H9 (cell line): ENCODE results near the gene NT5DC2. TPM values are rescaled to one million over a fixed set of nuclear protein-coding genes. Genes with fewer than 3 reads are reported as not detected.

Experiments used
- DNase-seq: peaks from one replicate; pipeline ENCODE4 v3.0.0-alpha.2; 2017
- H2AFZ ChIP-seq: one replicate; pipeline ENCODE4 v1.6.1; 2013; ENCODE audit warnings: mild to moderate bottlenecking, low read length, control low read depth, moderate library complexity
- H2AK5ac ChIP-seq: 2 replicates; pipeline ENCODE4 v1.6.1; 2013; ENCODE audit warnings: low read length, control low read depth, mixed read lengths; ENCODE audit not compliant: insufficient read length
- H2BK120ac ChIP-seq: one replicate; pipeline ENCODE4 v1.6.1; 2013; ENCODE audit warnings: low read depth, mild to moderate bottlenecking, low read length, control low read depth, inconsistent platforms; ENCODE audit not compliant: poor library complexity, severe bottlenecking
- H2BK12ac ChIP-seq: 2 replicates; pipeline ENCODE4 v1.6.1; 2013; ENCODE audit warnings: low read length, control low read depth, mixed read lengths, low read depth; ENCODE audit not compliant: insufficient read length
- H2BK15ac ChIP-seq: 2 replicates; pipeline ENCODE4 v1.6.1; 2013; ENCODE audit warnings: low read depth, low read length, control low read depth
- H2BK20ac ChIP-seq: one replicate; pipeline ENCODE4 v1.6.1; 2013; ENCODE audit warnings: low read depth, mild to moderate bottlenecking, low read length, control low read depth, inconsistent platforms; ENCODE audit not compliant: poor library complexity, severe bottlenecking
- H2BK5ac ChIP-seq: 2 replicates; pipeline ENCODE4 v1.6.1; 2013; ENCODE audit warnings: low read length, control low read depth, mixed read lengths; ENCODE audit not compliant: insufficient read length
- H3K14ac ChIP-seq: 2 replicates; pipeline ENCODE4 v1.6.1; 2013; ENCODE audit warnings: low read length, control low read depth; ENCODE audit not compliant: insufficient read depth
- H3K18ac ChIP-seq: 2 replicates; pipeline ENCODE4 v1.6.1; 2013; ENCODE audit warnings: low read depth, mild to moderate bottlenecking, mixed read lengths, low read length, control low read depth; ENCODE audit not compliant: insufficient read length
- H3K23ac ChIP-seq: 2 replicates; pipeline ENCODE4 v1.6.1; 2013; ENCODE audit warnings: low read length, control low read depth, mixed read lengths, low read depth; ENCODE audit not compliant: insufficient read length
- H3K23me2 ChIP-seq: 2 replicates; pipeline ENCODE4 v1.6.1; 2013; ENCODE audit warnings: low read depth, mild to moderate bottlenecking, mixed read lengths, low read length, control low read depth; ENCODE audit not compliant: insufficient read length, poor library complexity, severe bottlenecking
- H3K27ac ChIP-seq: 2 replicates; pipeline ENCODE4 v1.5.1; 2013; ENCODE audit warnings: low read length, control low read depth, mixed read lengths, low read depth; ENCODE audit not compliant: insufficient read length
- H3K27me3 ChIP-seq: 2 replicates; pipeline ENCODE4 v1.6.1; 2013; ENCODE audit warnings: low read length, control low read depth, inconsistent platforms; ENCODE audit not compliant: insufficient read depth
- H3K4ac ChIP-seq: 2 replicates; pipeline ENCODE4 v1.6.1; 2013; ENCODE audit warnings: low read depth, mild to moderate bottlenecking, control low read depth, inconsistent platforms, low read length, moderate library complexity
- H3K4me1 ChIP-seq: 2 replicates; pipeline ENCODE4 v1.6.1; 2013; ENCODE audit warnings: low read length, control low read depth, inconsistent platforms; ENCODE audit not compliant: insufficient read depth
- H3K4me2 ChIP-seq: 2 replicates; pipeline ENCODE4 v1.6.1; 2013; ENCODE audit warnings: low read length, control low read depth, mixed read lengths; ENCODE audit not compliant: insufficient read length, insufficient read depth
- H3K56ac ChIP-seq: 2 replicates; pipeline ENCODE4 v1.6.1; 2013; ENCODE audit warnings: low read depth, mild to moderate bottlenecking, mixed read lengths, low read length, control low read depth; ENCODE audit not compliant: insufficient read length
- H3K79me1 ChIP-seq: 2 replicates; pipeline ENCODE4 v1.6.1; 2013; ENCODE audit warnings: low read depth, mild to moderate bottlenecking, moderate library complexity, low read length, control low read depth, inconsistent platforms; ENCODE audit not compliant: insufficient read depth, poor library complexity, severe bottlenecking
- H3K79me2 ChIP-seq: 2 replicates; pipeline ENCODE4 v1.6.1; 2013; ENCODE audit warnings: low read length, control low read depth, inconsistent platforms; ENCODE audit not compliant: insufficient read depth
- H3K9ac ChIP-seq: 2 replicates; pipeline ENCODE4 v1.6.1; 2013; ENCODE audit warnings: low read length, control low read depth, mixed read lengths; ENCODE audit not compliant: insufficient read length; ENCODE audit errors: extremely low read depth
- H3K9me3 ChIP-seq: one replicate; pipeline ENCODE4 v1.6.1; 2013; ENCODE audit warnings: low read depth, low read length, inconsistent platforms; ENCODE audit not compliant: control insufficient read depth
- H3T11ph ChIP-seq: one replicate; pipeline ENCODE4 v1.6.1; 2013; ENCODE audit warnings: mild to moderate bottlenecking, low read length, control low read depth, inconsistent platforms
- H4K20me1 ChIP-seq: one replicate; pipeline ENCODE4 v1.6.1; 2013; ENCODE audit not compliant: control insufficient read depth, insufficient read length, insufficient read depth
- H4K5ac ChIP-seq: 2 replicates; pipeline ENCODE4 v1.6.1; 2013; ENCODE audit warnings: low read depth, mild to moderate bottlenecking, mixed read lengths, low read length, control low read depth; ENCODE audit not compliant: insufficient read length
- H4K8ac ChIP-seq: replicated peaks from 2 replicates; pipeline ENCODE4 v1.6.1; 2013; ENCODE audit warnings: low read length, control low read depth, mixed read lengths, low read depth; ENCODE audit not compliant: insufficient read length
- H4K91ac ChIP-seq: 2 replicates; pipeline ENCODE4 v1.6.1; 2013; ENCODE audit warnings: low read depth, mild to moderate bottlenecking, moderate library complexity, mixed read lengths, low read length, control low read depth; ENCODE audit not compliant: insufficient read length
- H3K27ac Mint-ChIP-seq, 3 experiments: 2 replicates in 2 of 3; 3 replicates in 1 of 3; pipeline ENCODE4 v1.8.0; 2020 to 2021; ENCODE audit warnings: mixed read lengths in 3 of 3, mild to moderate bottlenecking in 1 of 3, moderate library complexity in 1 of 3
- H3K27me3 Mint-ChIP-seq: 2 replicates; pipeline ENCODE4 v1.8.0; 2021; ENCODE audit warnings: low read depth, mild to moderate bottlenecking, moderate library complexity, mixed read lengths
- H3K36me3 Mint-ChIP-seq, 3 experiments: 2 replicates in 2 of 3; 3 replicates in 1 of 3; pipeline ENCODE4 v1.8.0; 2020 to 2021; ENCODE audit warnings: low read depth in 3 of 3, mixed read lengths in 3 of 3; ENCODE audit not compliant: insufficient read depth in 1 of 3
- H3K4me1 Mint-ChIP-seq, 2 experiments: 2 replicates each; pipeline ENCODE4 v1.8.0; 2020; ENCODE audit warnings: mixed read lengths in 2 of 2
- H3K4me3 Mint-ChIP-seq, 2 experiments: 2 replicates in 1 of 2; 3 replicates in 1 of 2; pipeline ENCODE4 v1.8.0; 2020 to 2021; ENCODE audit warnings: mild to moderate bottlenecking in 2 of 2, mixed read lengths in 2 of 2, moderate library complexity in 1 of 2
- H3K9me3 Mint-ChIP-seq, 2 experiments: 2 replicates in 1 of 2; 3 replicates in 1 of 2; pipeline ENCODE4 v1.8.0; 2020; ENCODE audit warnings: mild to moderate bottlenecking in 2 of 2, mixed read lengths in 2 of 2, moderate library complexity in 1 of 2
- CTCF ChIP-seq: fragments of 200-600 bp; sonication (generic); conservative IDR thresholded peaks from 3 replicates; pipeline ENCODE4 v1.8.0; 2021; ENCODE audit warnings: antibody characterized with exemption, mild to moderate bottlenecking
- WGBS: extraction: QIAGEN DNeasy Blood & Tissue Kit; methylation state at CpG from one replicate; pipeline ENCODE4 v1.1.7; 2013; ENCODE audit warnings: missing lambda C conversion rate, low lambda C conversion rate, mixed read lengths; ENCODE audit not compliant: insufficient read length; ENCODE audit errors: extremely low coverage; 5-methylcytosine and 5-hydroxymethylcytosine counted together
- total RNA-seq: library from RNA; stranded (reverse); gene quantifications from 2 replicates; pipeline ENCODE4 v1.2.1, GENCODE V29; 2021

Gene NT5DC2
- total RNA-seq, 1 experiment from 2014 or later: 444 TPM

GRCh38 chr3:52479877-52480575 lies 53.6 kb downstream of the NT5DC2 start:
- Mint-ChIP-seq H3K36me3 (peaks cover 51 to 99% (median 92%) of the 10 kb centered on the region in 3 experiments; a peak in 6 of 7 replicates), H3K27ac (no peak overlapping the region)

More at GRCh38 chr3:52479877-52480575, 53.6 kb downstream of the NT5DC2 start:
- no peak overlapping the region for H4K5ac ChIP-seq
- DNase-seq: peak; percentile 18
- no peaks in the 10 kb centered on the region for H3K79me2 ChIP-seq
- H3K14ac ChIP-seq: no peak overlapping the region
- H2AFZ ChIP-seq: no peak overlapping the region
- no peaks in the 10 kb centered on the region for H4K20me1 ChIP-seq
- H4K91ac ChIP-seq: no peak overlapping the region
- H2BK120ac ChIP-seq: no peak overlapping the region
- H3K27me3 ChIP-seq: no peaks in the 10 kb centered on the region
- no peak overlapping the region for H4K8ac ChIP-seq
- H3K56ac ChIP-seq: no peak overlapping the region
- no peaks in the 10 kb centered on the region for H3K23me2 ChIP-seq
- H3T11ph ChIP-seq: no peak overlapping the region
- no peak overlapping the region for H2BK5ac ChIP-seq
- no peaks in the 10 kb centered on the region for H3K4me1 ChIP-seq
- no peak overlapping the region for H2BK12ac ChIP-seq
- no peaks in the 10 kb centered on the region for H3K79me1 ChIP-seq
- WGBS: no CpG with 5 or more reads among the region's 16 CpGs
- H2AK5ac ChIP-seq: no peak overlapping the region
- Mint-ChIP-seq H3K4me3 (no peak overlapping the region), H3K9me3 (no peaks in the 10 kb centered on the region), H3K27me3 (no peaks in the 10 kb centered on the region), H3K4me1 (no peaks in the 10 kb centered on the region; a peak in 2 of 4 replicates)
- no peak overlapping the region for H2BK15ac ChIP-seq
- H3K9ac ChIP-seq: no peak overlapping the region
- H3K4me2 ChIP-seq: no peak overlapping the region
- H3K27ac ChIP-seq: no peak overlapping the region
- no peak overlapping the region for H3K4ac ChIP-seq
- H3K23ac ChIP-seq: no peak overlapping the region
- H3K9me3 ChIP-seq: no peaks in the 10 kb centered on the region
- no peak overlapping the region for H3K18ac ChIP-seq
- no peak for TF ChIP-seq CTCF
- H2BK20ac ChIP-seq: no peak overlapping the region
